Measurements from ENCODE around the gene CPXM2. TPM values are rescaled to one million over a fixed set of nuclear protein-coding genes. Genes with fewer than 3 reads are reported as not detected.

The CPXM2 gene
- polyA plus RNA-seq, 1 donor (not counting 4 experiments of a cell fraction or from before 2014, with no cell fraction given): 0.03 TPM

- no peak overlapping the region for H2AFZ ChIP-seq (ENCODE audit: control insufficient read depth, low read length)
- TF ChIP-seq CTCF (optimal IDR thresholded peaks at IDR 0.05 in 1 of 3, IDR thresholded peaks at IDR 0.05 in 1 of 3, conservative IDR thresholded peaks at IDR 0.05 in 1 of 3; ENCODE audit: extremely low read depth in 1 of 3, insufficient read depth in 2 of 3, low read length in 3 of 3) (no peak), EZH2 (IDR thresholded peaks at IDR 0.05; ENCODE audit: low read length) (no peak)
- FAIRE-seq (no peak), DNase-seq (ENCODE audit: low read depth, low spot score) (no peak)
- no peaks in the 10 kb centered on the region for H3K9me1 ChIP-seq (ENCODE audit: control insufficient read depth, extremely low read depth, insufficient read depth, low read length)
- no peak overlapping the region for H3K9ac ChIP-seq (ENCODE audit: control insufficient read depth, extremely low read depth, insufficient read depth, low read length)
- H3K27ac ChIP-seq (ENCODE audit: control insufficient read depth, insufficient read depth, low read length): no peak overlapping the region
- dilution Hi-C loops (cut with MboI; ENCODE audit: extremely low pct_ligation_motif_present, low sequenced_read_pairs): no loop called here
- no peak overlapping the region for H3K4me3 ChIP-seq (ENCODE audit: control insufficient read depth in 2 of 3, extremely low read depth in 1 of 3, insufficient read depth in 2 of 3, low read depth in 1 of 3, low read length in 3 of 3)
- no peaks in the 10 kb centered on the region for H3K4me1 ChIP-seq (ENCODE audit: control insufficient read depth, extremely low read depth, insufficient read depth, low read length)
- no peaks in the 10 kb centered on the region for H3K79me2 ChIP-seq (ENCODE audit: control insufficient read depth, insufficient read depth, low read length)
- no peaks in the 10 kb centered on the region for H3K36me3 ChIP-seq (ENCODE audit: control insufficient read depth in 2 of 2, extremely low read depth in 1 of 2, insufficient read depth in 2 of 2, low read length in 2 of 2)
- H3K9me3 ChIP-seq (ENCODE audit: control insufficient read depth, low read depth, low read length): no peaks in the 10 kb centered on the region
- no peak overlapping the region for H3K4me2 ChIP-seq (ENCODE audit: control insufficient read depth, extremely low read depth, insufficient read depth, low read depth, low read length)
- H4K20me1 ChIP-seq (ENCODE audit: control insufficient read depth, extremely low read depth, insufficient read depth, low read length): no peaks in the 10 kb centered on the region
- peaks cover 10% of the 10 kb centered on the region for H3K27me3 ChIP-seq (ENCODE audit: control insufficient read depth, extremely low read depth, insufficient read depth, low read length)
These were observed 144.7 kb downstream of the CPXM2 start for GRCh38 chr10:123746942-123747341.

GRCh38 chr10:123746520-123746919, 145.1 kb downstream of the CPXM2 start:
- H3K9me1 ChIP-seq (ENCODE audit: control insufficient read depth, extremely low read depth, insufficient read depth, low read length): no peaks in the 10 kb centered on the region
- no peak for DNase-seq (ENCODE audit: low read depth, low spot score)
- no peak overlapping the region for H3K4me3 ChIP-seq (ENCODE audit: control insufficient read depth in 2 of 3, extremely low read depth in 1 of 3, insufficient read depth in 2 of 3, low read depth in 1 of 3, low read length in 3 of 3)
- FAIRE-seq: no peak
- no peaks in the 10 kb centered on the region for H3K79me2 ChIP-seq (ENCODE audit: control insufficient read depth, insufficient read depth, low read length)
- no peaks in the 10 kb centered on the region for H3K4me1 ChIP-seq (ENCODE audit: control insufficient read depth, extremely low read depth, insufficient read depth, low read length)
- TF ChIP-seq CTCF (optimal IDR thresholded peaks at IDR 0.05 in 1 of 3, IDR thresholded peaks at IDR 0.05 in 1 of 3, conservative IDR thresholded peaks at IDR 0.05 in 1 of 3; ENCODE audit: extremely low read depth in 1 of 3, insufficient read depth in 2 of 3, low read length in 3 of 3) (no peak), EZH2 (IDR thresholded peaks at IDR 0.05; ENCODE audit: low read length) (no peak)
- H3K27me3 ChIP-seq (ENCODE audit: control insufficient read depth, extremely low read depth, insufficient read depth, low read length): peaks cover 10% of the 10 kb centered on the region
- no peak overlapping the region for H3K4me2 ChIP-seq (ENCODE audit: control insufficient read depth, extremely low read depth, insufficient read depth, low read depth, low read length)
- no peak overlapping the region for H2AFZ ChIP-seq (ENCODE audit: control insufficient read depth, low read length)
- no peaks in the 10 kb centered on the region for H4K20me1 ChIP-seq (ENCODE audit: control insufficient read depth, extremely low read depth, insufficient read depth, low read length)
- no peak overlapping the region for H3K9ac ChIP-seq (ENCODE audit: control insufficient read depth, extremely low read depth, insufficient read depth, low read length)
- dilution Hi-C loops (cut with MboI; ENCODE audit: extremely low pct_ligation_motif_present, low sequenced_read_pairs): no loop called here
- no peak overlapping the region for H3K27ac ChIP-seq (ENCODE audit: control insufficient read depth, insufficient read depth, low read length)
- no peaks in the 10 kb centered on the region for H3K9me3 ChIP-seq (ENCODE audit: control insufficient read depth, low read depth, low read length)
- no peaks in the 10 kb centered on the region for H3K36me3 ChIP-seq (ENCODE audit: control insufficient read depth in 2 of 2, extremely low read depth in 1 of 2, insufficient read depth in 2 of 2, low read length in 2 of 2)
